Common myeloid progenitor, CD34-positive (primary cell): ENCODE measurements around the gene GIPC1.
A peak's percentile ranks its signal among the peaks of the same experiment; 100 is the strongest.

ENCODE experiments used
- CTCF ChIA-PET: fragments of 350-600 bp; sonication (Branson Sonifier 250); formaldehyde crosslinking; loops from one replicate; lab custom pipeline; 2021; ENCODE audit warnings: antibody characterized with exemption; lab: Charles Lee
- POLR2A ChIA-PET: fragments of 350-600 bp; sonication (Branson Sonifier 250); formaldehyde crosslinking; loops from one replicate; lab custom pipeline; 2021; ENCODE audit warnings: antibody characterized with exemption; lab: Charles Lee
- DNase-seq, 3 donors: peaks; one replicate each; pipeline versions ENCODE4 v3.0.0 to v3.0.0-alpha.2; 2013
- H3K27ac ChIP-seq, 2 experiments: 1 replicate in 1 of 2; 2 replicates in 1 of 2; pipeline ENCODE4 v1.7.0; 2013; ENCODE audit warnings: inconsistent platforms in 2 of 2, low read length in 2 of 2, mild to moderate bottlenecking in 2 of 2, low read depth in 1 of 2, moderate library complexity in 1 of 2; ENCODE audit not compliant: severe bottlenecking in 2 of 2, insufficient read depth in 1 of 2, poor library complexity in 1 of 2
- H3K27me3 ChIP-seq, 5 experiments: replicated peaks in 2 of 5; 1 replicate in 3 of 5; 2 replicates in 2 of 5; pipeline versions ENCODE4 v1.6.1 to v1.7.0; 2013; ENCODE audit warnings: low read length in 4 of 5, mild to moderate bottlenecking in 2 of 5, moderate library complexity in 2 of 5, inconsistent platforms in 1 of 5; ENCODE audit not compliant: insufficient read depth in 5 of 5, control insufficient read depth in 4 of 5
- H3K36me3 ChIP-seq, 4 experiments: 1 replicate in 2 of 4; 2 replicates in 2 of 4; pipeline versions ENCODE4 v1.6.1 to v1.7.0; 2013; ENCODE audit warnings: low read length in 3 of 4, control low read depth in 1 of 4, mild to moderate bottlenecking in 1 of 4; ENCODE audit not compliant: control insufficient read depth in 4 of 4, insufficient read depth in 4 of 4
- H3K4me1 ChIP-seq, 4 experiments: 1 replicate in 3 of 4; 2 replicates in 1 of 4; pipeline versions ENCODE4 v1.6.1 to v1.7.1; 2013; ENCODE audit warnings: low read length in 3 of 4, mild to moderate bottlenecking in 3 of 4, control low read depth in 1 of 4, inconsistent platforms in 1 of 4, moderate library complexity in 1 of 4; ENCODE audit not compliant: control insufficient read depth in 4 of 4, insufficient read depth in 4 of 4; ENCODE audit errors: control extremely low read depth in 1 of 4
- H3K4me3 ChIP-seq, 7 experiments: 1 replicate in 4 of 7; 2 replicates in 3 of 7; pipeline versions ENCODE4 v1.5.1 to v1.7.0; 2013; ENCODE audit warnings: mild to moderate bottlenecking in 7 of 7, low read length in 6 of 7, moderate library complexity in 6 of 7, inconsistent platforms in 2 of 7, low read depth in 2 of 7, control low read depth in 1 of 7; ENCODE audit not compliant: insufficient read depth in 4 of 7, control insufficient read depth in 1 of 7; ENCODE audit errors: extremely low read depth in 1 of 7
- H3K9me3 ChIP-seq, 5 experiments: 1 replicate in 4 of 5; 2 replicates in 1 of 5; pipeline versions ENCODE4 v1.6.1 to v1.7.1; 2013; ENCODE audit warnings: low read length in 4 of 5, mild to moderate bottlenecking in 2 of 5, inconsistent platforms in 1 of 5, low read depth in 1 of 5, moderate library complexity in 1 of 5; ENCODE audit not compliant: control insufficient read depth in 4 of 5, insufficient read depth in 2 of 5; ENCODE audit errors: control extremely low read depth in 1 of 5
- WGBS: methylation state at CpG from one replicate; pipeline ENCODE4 v1.1.5; 2013; ENCODE audit not compliant: insufficient coverage; 5-methylcytosine and 5-hydroxymethylcytosine counted together

GIPC1 gene

DNA sequence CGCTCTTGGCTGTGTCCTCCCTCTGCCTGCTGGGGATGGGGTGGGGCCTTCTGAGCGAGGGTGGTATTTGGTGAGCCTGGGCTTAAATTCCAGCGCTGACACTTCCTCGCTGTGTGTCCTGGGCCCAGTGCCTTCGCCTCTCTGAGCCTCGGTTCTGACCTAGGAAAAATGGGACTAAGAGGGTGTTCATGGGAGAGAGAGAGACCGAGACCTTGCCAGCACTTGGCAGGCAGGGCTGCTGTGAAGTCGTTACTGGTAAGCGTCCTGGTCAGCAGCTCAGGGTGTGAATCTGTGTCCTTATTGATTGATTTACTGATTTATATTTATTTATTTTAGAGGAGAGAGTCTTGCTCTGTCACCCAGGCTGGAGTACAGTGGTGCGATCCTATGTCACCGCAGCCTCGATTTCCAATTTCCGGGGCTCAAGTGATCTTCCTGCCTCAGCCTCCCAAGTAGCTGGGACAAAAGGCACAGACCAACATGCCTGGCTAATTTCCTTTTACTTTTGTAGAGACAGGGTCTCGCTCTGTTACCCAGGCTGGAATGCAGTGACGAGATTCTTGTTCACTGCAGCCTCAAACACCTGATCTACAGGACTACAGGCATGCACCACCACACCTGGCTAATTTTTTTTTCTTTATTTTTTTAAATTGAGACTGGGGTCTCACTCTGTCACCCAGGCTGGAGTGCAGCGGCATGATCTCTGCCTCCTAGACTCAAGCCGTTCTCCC lies 60.4 kb downstream of the GIPC1 start:
- CTCF ChIA-PET, result interaction anchor here (0.7 to 1.6 kb wide), 4 partner anchors 15 to 69 kb away, joined by 3 to 4 read pairs (median 4); no protein-coding TSS in a partner anchor
- Histone ChIP-seq H3K4me3 (peak overlapping the region in 1 of 7 experiments; percentile 84), H3K27me3 (no peaks in the 10 kb centered on the region), H3K36me3 (peaks cover 0 to 6% (median 1%) of the 10 kb centered on the region in 4 experiments), H3K9me3 (no peaks in the 10 kb centered on the region), H3K4me1 (peaks cover 0 to 58% (median 54%) of the 10 kb centered on the region in 4 experiments), H3K27ac (peak overlapping the region in 1 of 2 experiments; percentile 62)
- no peak for DNase-seq
- POLR2A ChIA-PET, result interaction anchor here (0.7 kb wide), 1 partner anchor 28 kb away, joined by 4 read pairs; no protein-coding TSS in a partner anchor
- 97% methylated on average over 12 of the region's 17 CpGs for whole genome bisulfite sequencing

GRCh38 chr19:14434543-14435319 lies 61.2 kb downstream of the GIPC1 start:
- peak in 2 of 3 donors; percentile 58 to 67 for DNase-seq
- Histone ChIP-seq H3K27me3 (no peaks in the 10 kb centered on the region), H3K4me3 (peak overlapping the region in 5 of 7 experiments; percentile 8 to 84 (median 79)), H3K36me3 (peaks cover 0 to 6% (median 1%) of the 10 kb centered on the region in 4 experiments), H3K9me3 (no peaks in the 10 kb centered on the region), H3K27ac (peak overlapping the region in 1 of 2 experiments; percentile 62), H3K4me1 (peaks cover 0 to 50% (median 48%) of the 10 kb centered on the region in 4 experiments)
- 80% methylated on average over 19 of the region's 23 CpGs for WGBS
- ChIA-PET CTCF (interaction anchor here (0.7 to 1.6 kb wide), 4 partner anchors 14 to 46 kb away, joined by 3 to 4 read pairs (median 3); no protein-coding TSS in a partner anchor), POLR2A (no interaction called here)

DNA sequence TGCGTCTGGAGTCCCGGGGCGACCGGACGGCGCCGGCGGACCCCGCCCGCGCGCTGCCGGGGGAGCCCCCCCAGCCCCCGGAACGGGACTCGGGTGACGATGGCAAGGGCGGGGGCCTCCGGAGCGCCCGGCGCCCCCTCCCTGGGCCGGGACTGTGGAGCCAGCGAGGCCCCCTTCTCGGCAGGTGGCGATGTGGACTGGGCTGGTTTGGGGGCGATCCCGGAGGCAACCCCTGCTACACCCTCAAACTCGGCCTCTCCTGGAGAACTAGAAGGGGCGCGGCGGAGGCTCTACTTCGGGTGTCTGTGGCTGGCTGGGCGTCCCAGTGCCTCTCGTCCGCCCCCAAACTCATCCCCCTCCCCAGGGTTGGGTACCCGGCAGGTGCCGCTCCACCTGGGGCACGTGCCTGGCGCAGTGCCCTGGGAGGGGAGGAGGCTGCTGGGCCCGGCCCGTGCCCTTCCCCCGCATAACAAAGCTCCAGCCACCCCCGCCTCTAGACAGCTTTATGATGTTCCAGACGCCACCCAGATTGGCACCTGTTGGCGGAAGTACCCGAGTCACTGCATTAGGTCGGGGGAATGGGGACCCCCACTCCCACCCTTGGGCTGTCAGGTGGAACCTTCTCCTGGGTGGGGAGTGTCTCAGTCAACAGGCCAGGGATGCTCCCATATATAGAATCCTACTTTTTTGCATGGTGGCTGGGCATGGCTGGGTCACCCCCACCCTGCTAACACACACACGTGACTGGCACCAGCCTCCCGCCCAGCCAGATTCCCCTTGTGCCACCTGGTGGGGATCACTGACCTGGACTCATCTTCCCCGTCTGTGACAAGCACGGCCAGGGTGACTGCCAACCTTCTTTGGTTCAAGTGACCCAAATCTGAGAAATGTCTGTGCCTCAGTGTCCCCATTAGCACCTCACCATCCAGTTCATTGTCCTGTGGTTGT lies 62.1 kb downstream of the GIPC1 start:
- peak overlapping the region in 1 of 2 experiments; percentile 73 for H3K27ac ChIP-seq
- 3% methylated on average over 36 of the region's 52 CpGs for WGBS

GRCh38 chr19:14432791-14433553 lies 63.0 kb downstream of the GIPC1 start, which contains the start of gene PKN1:
Gene PKN1 (plus strand): TSS chr19:14433306. CDS start chr19:14433522, 216 bp downstream.
- Histone ChIP-seq H3K4me1 (peaks cover 0 to 33% (median 31%) of the 10 kb centered on the region in 4 experiments), H3K4me3 (peak within 1 kb of the TSS; percentile 66 to 84 (median 79)), H3K27me3 (no peaks in the 10 kb centered on the region), H3K9me3 (no peaks in the 10 kb centered on the region), H3K36me3 (peaks cover 0 to 6% (median 1%) of the 10 kb centered on the region in 4 experiments), H3K27ac (peak within 1 kb of the TSS in 1 of 2 experiments; percentile 73)
- DNase-seq, result peak; percentile 45 to 56 (median 51)
- CTCF ChIA-PET, result interaction anchor here (0.6 to 3.6 kb wide), 11 partner anchors 8 to 48 kb away, joined by 3 to 34 read pairs (median 5); partner anchors contain the start of gene DDX39A
- POLR2A ChIA-PET, result interaction anchor here (0.6 kb wide), 1 partner anchor 52 kb away, joined by 4 read pairs; no protein-coding TSS in a partner anchor
- WGBS, result 3% methylated on average over 52 of the region's 85 CpGs

More for the DNA sequence above, 62.1 kb downstream of the GIPC1 start:
- Histone ChIP-seq H3K36me3 (peaks cover 0 to 6% (median 1%) of the 10 kb centered on the region in 4 experiments), H3K4me1 (peaks cover 0 to 41% (median 39%) of the 10 kb centered on the region in 4 experiments), H3K4me3 (peak overlapping the region; percentile 66 to 84 (median 79)), H3K9me3 (no peaks in the 10 kb centered on the region), H3K27me3 (no peaks in the 10 kb centered on the region)
- POLR2A ChIA-PET, result no interaction called here
- CTCF ChIA-PET, result interaction anchor here (1.2 kb wide), 1 partner anchor 46 kb away, joined by 3 read pairs; no protein-coding TSS in a partner anchor
- DNase-seq, result peak in 2 of 3 donors; percentile 40 to 57

DNA sequence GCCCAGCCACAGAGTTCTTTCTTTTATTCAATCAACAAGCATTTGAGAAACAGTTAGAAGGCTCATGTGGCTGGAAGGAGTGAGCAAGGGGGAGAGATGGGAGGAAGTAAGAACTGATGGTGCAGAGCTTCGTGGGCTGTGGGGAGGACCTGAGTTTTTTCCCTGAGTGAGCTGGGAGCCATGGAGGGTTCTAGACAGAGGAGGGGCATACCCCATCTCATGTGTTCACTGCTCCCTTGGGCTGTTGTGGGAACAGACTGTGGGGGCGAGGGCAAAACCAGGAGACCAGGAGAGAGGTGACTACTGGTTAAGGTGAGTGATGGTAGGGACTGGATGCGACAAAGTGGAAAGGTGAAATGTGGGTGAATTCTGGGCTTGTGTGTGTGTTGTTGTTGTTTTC lies 65.2 kb downstream of the GIPC1 start:
- no peak for DNase-seq
- CTCF ChIA-PET, result interaction anchor here (0.8 to 3.6 kb wide), 7 partner anchors 9 to 79 kb away, joined by 3 to 34 read pairs (median 7); partner anchors contain the start of gene DDX39A
- no peak overlapping the region for H3K4me3 ChIP-seq
- 100% methylated on average over 1 of the region's 3 CpGs for WGBS
- peaks cover 0 to 30% (median 28%) of the 10 kb centered on the region in 4 experiments for H3K4me1 ChIP-seq
- H3K9me3 ChIP-seq, result no peaks in the 10 kb centered on the region
- POLR2A ChIA-PET, result interaction anchor here (0.6 kb wide), 1 partner anchor 12 kb away, joined by 4 read pairs; the partner anchor contains the start of gene DDX39A
- H3K27ac ChIP-seq, result no peak overlapping the region
- H3K36me3 ChIP-seq, result peaks cover 0 to 5% (median 0%) of the 10 kb centered on the region in 4 experiments
- no peaks in the 10 kb centered on the region for H3K27me3 ChIP-seq
